GM18499 (cell line): ENCODE data around the gene DLGAP1.
"Not testable (repeated sequence)": the region's sequence is repeated elsewhere in the genome, so short reads cannot be mapped to it uniquely, and the experiment has no call there.

Experiments
- ATAC-seq: cut with Tn5 transposase; IDR thresholded peaks from one replicate; pipeline ENCODE4 v1.9.1; 2021; ENCODE audit warnings: moderate number of reproducible peaks; ENCODE audit not compliant: insufficient read depth, unreplicated experiment

The DLGAP1 gene

GRCh38 chr18:3604235-3604497, 850.9 kb downstream of the DLGAP1 start:
- no peak for ATAC-seq

- no peak for ATAC-seq
Measured at GRCh38 chr18:3603421-3604234, 851.5 kb downstream of the DLGAP1 start.

GRCh38 chr18:3601106-3601755, 853.9 kb downstream of the DLGAP1 start:
- ATAC-seq: not testable (repeated sequence)

GRCh38 chr18:3599861-3600260, 855.2 kb downstream of the DLGAP1 start:
- no peak for ATAC-seq

- ATAC-seq: no peak
Measured at GRCh38 chr18:3599195-3599594, 855.9 kb downstream of the DLGAP1 start.

GRCh38 chr18:3598581-3598980, 856.5 kb downstream of the DLGAP1 start:
- no peak for ATAC-seq

GRCh38 chr18:3597409-3598357, 857.4 kb downstream of the DLGAP1 start:
- ATAC-seq: no peak

GRCh38 chr18:3596637-3597384, 858.3 kb downstream of the DLGAP1 start:
- ATAC-seq: no peak

- no peak for ATAC-seq
Measured at GRCh38 chr18:3596324-3596636, 858.8 kb downstream of the DLGAP1 start.

GRCh38 chr18:3595369-3596273, 859.5 kb downstream of the DLGAP1 start:
- ATAC-seq: peak; percentile 45

GRCh38 chr18:3594760-3595368, 860.2 kb downstream of the DLGAP1 start:
- ATAC-seq: no peak

- peak; percentile 45 for ATAC-seq
Measured at GRCh38 chr18:3593904-3594759, 861.0 kb downstream of the DLGAP1 start.

- no peak for ATAC-seq
Measured at GRCh38 chr18:3593381-3593903, 861.7 kb downstream of the DLGAP1 start.

- ATAC-seq: no peak
Measured at GRCh38 chr18:3592864-3593263, 862.2 kb downstream of the DLGAP1 start.

GRCh38 chr18:3590096-3590630, 864.9 kb downstream of the DLGAP1 start:
- ATAC-seq: no peak

- ATAC-seq: no peak
Measured at GRCh38 chr18:3585656-3586509, 869.2 kb downstream of the DLGAP1 start.
